Stimulated activated naive CD8-positive, alpha-beta T cell treated with anti-CD3 and anti-CD28 coated beads, Interleukin-15, Interleukin-2, amounts not matched to agents 100 U/mL and 50 U/mL, for 24 hours (primary cell): ENCODE results near the gene RIMBP3C.
"Not testable (repeated sequence)": the region's sequence is repeated elsewhere in the genome, so short reads cannot be mapped to it uniquely, and the experiment has no call there.

Experiments
- ATAC-seq: fragments of 150-1000 bp; cut with Tn5 transposase; one replicate; pipeline ENCODE4 v1.10.0; 2021
- DNase-seq: peaks from one replicate; pipeline ENCODE4 v3.0.0; 2021

Gene RIMBP3C, protein sequence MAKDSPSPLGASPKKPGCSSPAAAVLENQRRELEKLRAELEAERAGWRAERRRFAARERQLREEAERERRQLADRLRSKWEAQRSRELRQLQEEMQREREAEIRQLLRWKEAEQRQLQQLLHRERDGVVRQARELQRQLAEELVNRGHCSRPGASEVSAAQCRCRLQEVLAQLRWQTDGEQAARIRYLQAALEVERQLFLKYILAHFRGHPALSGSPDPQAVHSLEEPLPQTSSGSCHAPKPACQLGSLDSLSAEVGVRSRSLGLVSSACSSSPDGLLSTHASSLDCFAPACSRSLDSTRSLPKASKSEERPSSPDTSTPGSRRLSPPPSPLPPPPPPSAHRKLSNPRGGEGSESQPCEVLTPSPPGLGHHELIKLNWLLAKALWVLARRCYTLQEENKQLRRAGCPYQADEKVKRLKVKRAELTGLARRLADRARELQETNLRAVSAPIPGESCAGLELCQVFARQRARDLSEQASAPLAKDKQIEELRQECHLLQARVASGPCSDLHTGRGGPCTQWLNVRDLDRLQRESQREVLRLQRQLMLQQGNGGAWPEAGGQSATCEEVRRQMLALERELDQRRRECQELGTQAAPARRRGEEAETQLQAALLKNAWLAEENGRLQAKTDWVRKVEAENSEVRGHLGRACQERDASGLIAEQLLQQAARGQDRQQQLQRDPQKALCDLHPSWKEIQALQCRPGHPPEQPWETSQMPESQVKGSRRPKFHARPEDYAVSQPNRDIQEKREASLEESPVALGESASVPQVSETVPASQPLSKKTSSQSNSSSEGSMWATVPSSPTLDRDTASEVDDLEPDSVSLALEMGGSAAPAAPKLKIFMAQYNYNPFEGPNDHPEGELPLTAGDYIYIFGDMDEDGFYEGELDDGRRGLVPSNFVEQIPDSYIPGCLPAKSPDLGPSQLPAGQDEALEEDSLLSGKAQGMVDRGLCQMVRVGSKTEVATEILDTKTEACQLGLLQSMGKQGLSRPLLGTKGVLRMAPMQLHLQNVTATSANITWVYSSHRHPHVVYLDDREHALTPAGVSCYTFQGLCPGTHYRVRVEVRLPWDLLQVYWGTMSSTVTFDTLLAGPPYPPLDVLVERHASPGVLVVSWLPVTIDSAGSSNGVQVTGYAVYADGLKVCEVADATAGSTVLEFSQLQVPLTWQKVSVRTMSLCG (N-terminal part only)

GRCh38 chr22:21551361-21551760 lies at the start of gene RIMBP3C:
Gene RIMBP3C, minus strand, starts transcription at chr22:21551461. Its CDS starts 485 bp downstream, at chr22:21550976.
- not testable (repeated sequence) for ATAC-seq, DNase-seq

GRCh38 chr22:21599053-21599893 lies 48.0 kb upstream of the RIMBP3C start:
- DNase-seq (no peak), ATAC-seq (no peak)

- ATAC-seq = no peak
- DNase-seq = no peak
Measured at GRCh38 chr22:21598302-21598701, 47.0 kb upstream of the RIMBP3C start.

- not testable (repeated sequence) for ATAC-seq, DNase-seq
Measured at GRCh38 chr22:21596356-21597135, 45.3 kb upstream of the RIMBP3C start.

- DNase-seq (no peak), ATAC-seq (no peak)
Measured at GRCh38 chr22:21594865-21595452, 43.7 kb upstream of the RIMBP3C start.

DNA sequence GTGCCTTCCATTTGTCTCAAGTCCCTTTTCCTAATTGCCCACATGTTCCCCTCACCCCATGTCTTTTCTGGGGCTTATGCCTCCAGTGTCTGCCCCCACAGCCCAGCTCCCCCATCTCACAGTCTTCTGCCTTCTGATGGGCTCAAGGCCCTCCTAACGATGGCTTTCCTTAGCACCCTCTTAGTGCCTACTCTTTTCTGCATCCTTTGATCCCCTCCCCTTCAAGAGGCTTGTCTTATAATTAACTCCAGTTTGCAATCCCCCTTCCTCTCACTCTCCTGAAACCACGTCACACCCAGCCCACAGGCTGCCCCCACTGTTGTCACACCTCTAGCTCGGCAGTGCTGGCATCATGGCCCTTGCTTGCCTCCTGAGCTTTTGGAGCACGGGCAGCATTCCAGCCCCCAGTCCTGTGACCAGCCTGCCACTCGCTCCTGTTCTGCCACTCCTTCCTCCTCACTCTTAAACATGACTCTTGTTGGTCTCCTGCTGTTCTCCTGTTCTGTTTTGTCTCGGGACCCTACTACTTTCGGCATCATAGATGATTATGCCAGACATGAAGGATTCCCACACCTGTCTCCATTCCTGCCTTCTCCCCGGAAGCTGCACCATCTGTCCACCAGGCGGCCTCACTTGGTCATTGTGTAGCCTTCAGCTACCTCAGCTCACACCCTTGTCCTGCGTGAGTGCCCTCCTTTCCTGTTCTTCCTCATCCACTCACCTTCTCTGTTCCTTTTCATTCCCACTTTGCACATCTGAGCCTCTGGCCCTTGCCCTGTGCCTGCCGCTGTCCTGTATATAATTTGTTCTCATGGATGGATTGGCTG lies 42.4 kb upstream of the RIMBP3C start:
- DNase-seq (no peak), ATAC-seq (no peak)

DNA sequence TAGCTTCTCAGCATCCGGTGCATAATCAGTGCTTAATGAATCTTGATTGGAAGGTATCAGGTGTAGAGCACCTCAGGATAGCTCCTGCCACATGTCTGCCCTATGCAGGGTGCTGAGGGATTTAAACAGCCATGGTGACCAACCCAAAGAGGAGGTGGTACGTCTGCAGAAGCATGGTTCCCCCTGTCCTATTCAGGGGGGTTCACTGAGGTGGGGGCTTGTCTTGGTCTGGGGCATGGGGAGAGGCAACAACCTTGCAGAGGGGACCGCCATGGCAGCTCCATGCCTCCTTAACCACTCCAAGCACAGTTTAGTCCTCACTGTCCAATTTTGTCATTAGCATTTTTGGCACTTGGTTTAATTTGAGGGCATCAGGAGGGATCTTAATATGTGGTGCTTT lies 41.2 kb upstream of the RIMBP3C start:
- no peak for ATAC-seq
- DNase-seq = no peak

GRCh38 chr22:21591695-21592094 lies 40.4 kb upstream of the RIMBP3C start:
- ATAC-seq (no peak), DNase-seq (no peak)

GRCh38 chr22:21590809-21591641 lies 39.8 kb upstream of the RIMBP3C start:
- no peak for ATAC-seq
- DNase-seq = no peak

DNA sequence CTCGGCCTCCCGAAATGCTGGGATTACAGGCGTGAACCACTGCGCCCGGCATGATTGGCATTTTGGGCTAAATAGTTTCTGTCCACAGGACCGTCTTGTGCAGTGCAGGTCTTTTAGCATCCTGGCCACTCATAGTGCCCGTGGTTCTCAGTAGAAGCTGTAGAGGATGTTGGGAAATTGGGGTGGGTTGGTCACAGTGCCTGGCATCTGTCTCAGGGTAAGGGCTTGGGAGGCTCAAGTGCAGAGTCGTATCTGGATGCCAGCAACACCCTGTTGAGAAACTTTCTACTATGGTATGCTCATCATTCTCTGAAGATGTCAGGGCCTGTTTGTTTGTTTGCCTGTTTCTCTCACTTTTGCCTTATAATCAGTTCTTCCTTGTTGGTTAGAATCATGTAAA lies 38.1 kb upstream of the RIMBP3C start:
- ATAC-seq (no peak), DNase-seq (no peak)

- DNase-seq = peak; percentile 55
- ATAC-seq = peak; percentile 98
Measured at GRCh38 chr22:21587803-21588611, 36.7 kb upstream of the RIMBP3C start.

- DNase-seq (no peak), ATAC-seq (no peak)
Measured at GRCh38 chr22:21585389-21585788, 34.1 kb upstream of the RIMBP3C start.

DNA sequence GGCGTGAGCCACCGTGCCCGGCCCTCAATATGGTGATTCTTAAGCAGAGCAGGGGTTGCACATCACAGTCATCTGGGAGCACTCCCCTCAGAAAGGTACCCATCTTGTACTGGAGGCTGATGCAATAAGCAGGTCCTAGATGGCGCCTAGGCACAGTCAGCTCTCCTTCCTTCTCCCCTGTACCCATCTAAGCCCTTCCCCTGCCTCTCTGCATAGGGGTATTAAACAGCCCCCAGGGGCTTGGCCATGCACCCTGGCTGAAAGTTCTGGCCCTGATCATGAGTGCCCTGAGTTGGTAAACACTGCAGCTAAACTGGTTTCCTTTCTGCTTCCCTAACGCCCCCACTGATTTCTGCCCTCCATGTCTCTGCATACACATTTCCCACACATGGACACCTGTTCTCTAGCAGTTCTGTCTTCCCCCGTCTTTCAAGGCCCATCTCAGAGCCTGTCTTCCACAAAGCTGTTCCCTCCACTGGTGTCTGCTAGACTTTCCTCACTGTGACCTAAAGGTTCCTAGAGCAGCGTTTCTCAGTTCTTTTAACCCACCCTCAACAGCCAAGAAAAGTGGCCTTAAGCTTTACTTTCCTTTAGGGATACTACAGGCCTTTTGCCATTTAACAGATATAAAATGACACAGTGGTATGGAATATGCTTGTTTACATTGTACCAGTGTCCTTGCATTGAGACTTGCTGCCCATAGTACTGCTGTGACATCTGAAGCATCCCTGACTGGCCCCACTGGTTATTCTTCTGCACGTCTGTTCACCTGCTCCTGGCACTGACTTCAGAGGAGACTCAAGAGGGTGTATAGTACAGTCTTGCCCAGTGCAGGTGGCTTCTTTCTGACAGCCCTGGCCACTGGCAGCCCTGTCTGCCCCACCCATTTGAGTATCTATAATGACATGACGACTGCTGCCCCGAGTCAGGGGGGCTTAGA lies 31.8 kb upstream of the RIMBP3C start:
- DNase-seq (no peak), ATAC-seq (no peak)

DNA sequence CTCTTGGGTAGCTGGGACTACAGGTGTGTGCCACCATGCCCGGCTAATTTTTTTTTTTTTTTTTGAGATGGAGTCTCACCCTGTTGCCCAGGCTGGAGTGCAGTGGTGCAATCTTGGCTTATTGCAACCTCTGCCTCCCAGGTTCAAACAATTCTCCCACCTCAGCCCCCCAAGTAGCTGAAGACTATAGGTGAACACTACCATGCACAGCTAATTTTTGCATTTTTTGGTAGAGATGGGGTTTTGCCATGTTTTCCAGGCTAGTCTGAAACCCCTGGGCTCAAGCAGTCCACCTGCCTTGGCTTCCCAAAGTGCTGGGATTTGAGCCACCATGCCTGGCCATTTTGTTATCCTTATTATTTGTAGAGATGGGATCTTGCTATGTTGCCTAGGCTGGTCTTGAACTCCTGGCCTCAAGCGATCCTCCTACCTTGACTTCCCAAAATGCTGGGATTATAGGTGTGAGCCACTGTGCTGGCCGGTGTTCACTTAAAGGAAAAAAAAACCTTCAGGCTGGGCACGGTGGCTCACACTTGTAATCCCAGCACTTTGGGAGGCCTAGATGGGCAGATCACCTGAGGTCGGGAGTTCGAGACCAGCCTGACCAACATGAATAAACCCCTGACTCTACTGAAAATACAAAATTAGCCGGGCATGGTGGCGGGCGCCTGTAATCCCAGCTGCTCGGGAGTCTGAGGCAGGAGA lies 29.9 kb upstream of the RIMBP3C start:
- ATAC-seq, DNase-seq: not testable (repeated sequence)

DNA sequence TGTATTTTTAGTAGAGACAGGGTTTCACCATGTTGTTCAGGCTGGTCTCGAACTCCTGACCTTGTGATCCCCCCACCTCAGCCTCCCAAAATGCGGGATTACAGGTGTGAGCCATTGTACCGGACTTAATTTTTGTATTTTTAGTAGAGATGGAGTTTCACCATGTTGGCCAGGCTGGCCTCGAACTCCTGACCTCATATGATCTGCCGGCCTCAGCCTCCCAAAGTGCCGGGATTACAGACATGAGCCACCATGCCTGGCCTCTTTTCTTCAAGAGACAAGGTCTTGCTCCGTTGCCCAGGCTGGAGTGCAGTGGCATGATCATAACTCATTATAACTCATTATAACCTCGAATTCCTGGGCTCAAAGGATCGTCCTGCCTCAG lies 29.4 kb upstream of the RIMBP3C start:
- DNase-seq = not testable (repeated sequence)

DNA sequence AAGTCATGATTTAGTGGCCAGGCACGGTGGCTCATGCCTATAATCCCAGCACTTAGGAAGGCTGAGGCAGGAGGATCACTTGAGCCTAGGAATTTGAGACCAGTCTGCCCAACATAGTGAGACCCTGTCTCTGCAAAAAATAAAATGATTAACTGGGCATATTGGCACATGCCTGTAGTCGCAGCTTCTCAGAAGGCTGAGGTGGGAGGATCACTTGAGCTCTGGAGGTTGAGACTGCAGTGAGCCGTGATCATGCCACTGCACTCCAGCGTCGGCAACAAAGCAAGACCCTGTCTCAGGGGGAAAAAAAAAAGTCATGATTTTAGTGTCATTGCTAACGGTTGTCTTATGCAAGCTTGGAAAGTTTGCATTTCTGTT lies 28.2 kb upstream of the RIMBP3C start:
- ATAC-seq (no peak), DNase-seq (no peak)

More for the DNA sequence above, 29.4 kb upstream of the RIMBP3C start:
- not testable (repeated sequence) for ATAC-seq
